HCT116 (cell line): ENCODE results near the gene LRFN4. TPM values are rescaled to one million over a fixed set of nuclear protein-coding genes. Genes with fewer than 3 reads are reported as not detected.
A peak's percentile ranks its signal among the peaks of the same experiment; 100 is the strongest.

Experiments
- ATAC-seq: fragments of 200-7000 bp; cut with Tn5 transposase; 2 replicates; pipeline ENCODE4 v1.9.1; 2020; ENCODE audit warnings: mild to moderate bottlenecking, moderate library complexity
- BruUV-seq: library from RNA; stranded (reverse); fragments of 400-500 nt; replicated peaks from 2 replicates; lab custom pipeline; 2021; lab: Mats Ljungman, UMichigan
- CTCF ChIA-PET: fragments of 300-600 bp; sonication (Branson Sonifier 250); formaldehyde crosslinking; loops from one replicate; lab custom pipeline; 2021; ENCODE audit warnings: antibody characterized with exemption; lab: Charles Lee
- POLR2A ChIA-PET: fragments of 300-600, 350-600 bp; sonication (Branson Sonifier 250); formaldehyde crosslinking; loops from one replicate; lab custom pipeline; 2021; ENCODE audit warnings: antibody characterized with exemption; lab: Charles Lee
- RAD21 ChIA-PET, 2 experiments: fragments of 300-600 bp; sonication (Branson Sonifier 250); formaldehyde crosslinking; loops; one replicate each; lab custom pipeline; 2023; ENCODE audit warnings: low total read pairs in 2 of 2; ENCODE audit not compliant: uncharacterized antibody in 2 of 2, unreplicated experiment in 2 of 2, low non-redundant PET in 1 of 2; lab: Charles Lee
- DNase-seq: peaks from one replicate; pipeline ENCODE4 v3.0.0-alpha.2; 2010; ENCODE audit warnings: low read depth, low spot score
- H2AFZ ChIP-seq: fragments of 200-600 bp; shearing (Covaris generic), sonication (generic); 2 replicates; pipeline ENCODE4 v1.6.1; 2017; ENCODE audit warnings: low read depth, mixed run types, mixed read lengths, antibody characterized with exemption, low read length; ENCODE audit not compliant: poor library complexity, severe bottlenecking
- H3K27ac ChIP-seq: 2 replicates; pipeline ENCODE4 v1.5.1; 2012; ENCODE audit warnings: low read depth, low read length
- H3K27me3 ChIP-seq: fragments of 200-600 bp; sonication (generic); 2 replicates; pipeline ENCODE4 v1.6.1; 2016; ENCODE audit warnings: mixed run types, low read length, mixed read lengths; ENCODE audit not compliant: insufficient read depth
- H3K36me3 ChIP-seq, 2 experiments: fragments of 200-500 bp in 1 of 2; fragments of 200-600 bp in 1 of 2; sonication (Bioruptor generic) in 1 of 2; sonication (generic) in 1 of 2; 2 replicates each; pipeline versions ENCODE4 v1.5.1 to v1.6.1; 2014 to 2016; ENCODE audit warnings: low read length in 2 of 2, inconsistent platforms in 1 of 2, mixed read lengths in 1 of 2, mixed run types in 1 of 2; ENCODE audit not compliant: insufficient read depth in 2 of 2, control insufficient read depth in 1 of 2
- H3K4me1 ChIP-seq, 2 experiments: fragments of 200-600 bp in 1 of 2; sonication (generic) in 1 of 2; 2 replicates each; pipeline versions ENCODE4 v1.5.1 to v1.6.1; 2012 to 2017; ENCODE audit warnings: low read length in 2 of 2, inconsistent platforms in 1 of 2, mild to moderate bottlenecking in 1 of 2, mixed read lengths in 1 of 2, mixed run types in 1 of 2, moderate library complexity in 1 of 2; ENCODE audit not compliant: insufficient read depth in 2 of 2, control insufficient read depth in 1 of 2
- H3K4me2 ChIP-seq: fragments of 200-600 bp; sonication (generic); 2 replicates; pipeline ENCODE4 v1.6.1; 2017; ENCODE audit warnings: mixed run types, low read length, mixed read lengths
- H3K4me3 ChIP-seq, 2 experiments: fragments of 200-600 bp in 1 of 2; sonication (generic) in 1 of 2; replicated peaks in 1 of 2; 2 replicates each; pipeline ENCODE4 v1.5.1; 2011 to 2016; ENCODE audit warnings: low read length in 2 of 2, control low read depth in 1 of 2, low read depth in 1 of 2, mild to moderate bottlenecking in 1 of 2, mixed read lengths in 1 of 2, mixed run types in 1 of 2
- H3K79me2 ChIP-seq: fragments of 200-600 bp; sonication (generic); 2 replicates; pipeline ENCODE4 v1.6.1; 2017; ENCODE audit warnings: mild to moderate bottlenecking, mixed run types, low read length, moderate library complexity, mixed read lengths; ENCODE audit not compliant: insufficient read depth
- H3K9ac ChIP-seq: fragments of 200-600 bp; sonication (generic); 2 replicates; pipeline ENCODE4 v1.6.1; 2016; ENCODE audit warnings: low read length, mixed read lengths
- H3K9me2 ChIP-seq: fragments of 200-600 bp; sonication (generic), shearing (Covaris generic); 2 replicates; pipeline ENCODE4 v1.6.1; 2017; ENCODE audit warnings: mixed run types, mild to moderate bottlenecking, moderate library complexity; ENCODE audit not compliant: insufficient read depth
- H3K9me3 ChIP-seq, 2 experiments: fragments of 200-500 bp in 1 of 2; fragments of 200-600 bp in 1 of 2; sonication (Bioruptor generic) in 1 of 2; sonication (generic) in 1 of 2; 2 replicates each; pipeline ENCODE4 v1.6.1; 2014 to 2017; ENCODE audit warnings: low read length in 2 of 2, mixed read lengths in 2 of 2, inconsistent platforms in 1 of 2, low read depth in 1 of 2, mild to moderate bottlenecking in 1 of 2, mixed run types in 1 of 2, moderate library complexity in 1 of 2; ENCODE audit not compliant: control insufficient read depth in 1 of 2, insufficient read depth in 1 of 2
- H4K20me1 ChIP-seq: fragments of 200-600 bp; sonication (generic), shearing (Covaris generic); 2 replicates; pipeline ENCODE4 v1.6.1; 2017; ENCODE audit warnings: mixed run types, mild to moderate bottlenecking, moderate library complexity; ENCODE audit not compliant: insufficient read depth
- EZH2 ChIP-seq: fragments of 200-600 bp; sonication (generic); IDR thresholded peaks from 2 replicates; pipeline ENCODE4 v1.6.1; 2017; ENCODE audit warnings: antibody characterized with exemption, mixed run types
- YY1 ChIP-seq: IDR thresholded peaks from 2 replicates; pipeline ENCODE4 v1.6.1; 2011; ENCODE audit warnings: low read length, low read depth, moderate library complexity, mild to moderate bottlenecking; ENCODE audit not compliant: insufficient replicate concordance; ENCODE audit errors: extremely low read depth
- intact Hi-C: fragments of 100-400 bp; cut with micrococcal nuclease; formaldehyde crosslinking; loops from 2 replicates; pipeline ENCODE4 v1.10.0; 2022
- total RNA-seq: library from RNA; stranded (reverse); gene quantifications from one replicate; pipeline ENCODE4 v1.2.1, GENCODE V29; 2021; ENCODE audit not compliant: unreplicated experiment
- TF ChIP-seq, protein P1 (sequence below), 3 experiments: fragments of 200-600 bp in 1 of 3; sonication (generic) in 1 of 3; IDR thresholded peaks in 2 of 3; conservative IDR thresholded peaks in 1 of 3; 2 replicates each; pipeline ENCODE4 v1.5.1; 2012 to 2017; ENCODE audit warnings: low read depth in 2 of 3, low read length in 2 of 3, antibody characterized with exemption in 1 of 3, borderline replicate concordance in 1 of 3, control low read depth in 1 of 3, mild to moderate bottlenecking in 1 of 3, mixed read lengths in 1 of 3, mixed run types in 1 of 3, moderate library complexity in 1 of 3; ENCODE audit not compliant: insufficient read depth in 1 of 3

The LRFN4 gene
- total RNA-seq, 1 experiment from 2014 or later, result 55.4 TPM

DNA sequence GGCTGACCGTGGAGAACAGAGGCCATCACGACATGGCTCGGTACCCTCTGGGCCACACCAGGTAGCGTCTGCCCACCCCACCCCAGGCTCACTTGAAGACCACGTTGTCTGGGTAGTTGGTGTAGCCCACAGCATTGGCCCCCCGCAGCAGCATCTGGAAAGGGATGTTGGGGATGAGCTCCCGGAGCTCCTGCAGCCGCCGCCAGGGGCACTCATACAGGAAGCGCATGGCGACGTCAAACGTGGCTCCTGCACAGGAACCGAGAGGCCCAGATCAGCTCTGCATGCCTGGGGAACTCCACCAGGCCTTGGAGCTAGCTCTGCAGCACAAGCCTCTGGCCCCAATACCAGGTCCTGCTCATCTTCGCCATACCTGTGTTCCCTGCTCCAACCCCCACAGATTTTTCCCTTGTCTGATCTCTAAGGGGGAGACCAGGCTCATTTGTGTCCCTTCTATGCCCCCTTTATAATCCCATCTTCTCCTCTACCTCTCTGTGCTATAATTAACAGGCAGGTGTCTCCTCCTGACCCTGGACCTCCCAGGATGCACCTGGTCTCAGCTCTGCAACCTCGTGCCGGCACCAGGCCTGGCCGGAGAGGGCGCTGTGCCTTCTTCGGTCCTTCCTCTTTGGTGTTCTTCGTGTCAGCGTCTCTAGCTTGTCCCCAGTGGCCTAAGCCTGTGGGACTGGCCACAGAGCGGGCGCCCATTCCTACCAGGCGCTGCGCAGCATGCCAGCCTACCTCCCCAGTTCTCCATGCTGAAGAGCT, 5.0 kb upstream of the LRFN4 start:
- Histone ChIP-seq H4K20me1 (no peaks in the 10 kb centered on the region), H3K4me3 (no peak overlapping the region), H3K9ac (no peak overlapping the region), H3K9me2 (no peaks in the 10 kb centered on the region), H3K4me1 (peaks cover 8 to 20% of the 10 kb centered on the region in 2 experiments; a peak in 3 of 4 replicates), H3K9me3 (no peaks in the 10 kb centered on the region), H3K4me2 (no peak overlapping the region), H3K27me3 (no peaks in the 10 kb centered on the region), H3K79me2 (peaks cover under 1% of the 10 kb centered on the region; the same call in 1 of the 2 replicates), H3K27ac (no peak overlapping the region), H3K36me3 (peaks cover 0 to 5% of the 10 kb centered on the region in 2 experiments; a peak in 3 of 4 replicates), H2AFZ (no peak overlapping the region)
- no TSS peak for BruUV-seq
- ChIA-PET CTCF (interaction anchor here (0.6 to 1.6 kb wide), 7 partner anchors 8 to 174 kb away, joined by 3 to 6 read pairs (median 3); partner anchors contain the start of genes RBM4B and RCE1), POLR2A (no interaction called here), RAD21 (no interaction called here)
- DNase-seq (no peak), ATAC-seq (peak; percentile 8; the same call in 1 of the 2 replicates)
- intact Hi-C loops, result no loop called here
- TF ChIP-seq YY1, result no peak
- TF ChIP-seq, protein P1, sequence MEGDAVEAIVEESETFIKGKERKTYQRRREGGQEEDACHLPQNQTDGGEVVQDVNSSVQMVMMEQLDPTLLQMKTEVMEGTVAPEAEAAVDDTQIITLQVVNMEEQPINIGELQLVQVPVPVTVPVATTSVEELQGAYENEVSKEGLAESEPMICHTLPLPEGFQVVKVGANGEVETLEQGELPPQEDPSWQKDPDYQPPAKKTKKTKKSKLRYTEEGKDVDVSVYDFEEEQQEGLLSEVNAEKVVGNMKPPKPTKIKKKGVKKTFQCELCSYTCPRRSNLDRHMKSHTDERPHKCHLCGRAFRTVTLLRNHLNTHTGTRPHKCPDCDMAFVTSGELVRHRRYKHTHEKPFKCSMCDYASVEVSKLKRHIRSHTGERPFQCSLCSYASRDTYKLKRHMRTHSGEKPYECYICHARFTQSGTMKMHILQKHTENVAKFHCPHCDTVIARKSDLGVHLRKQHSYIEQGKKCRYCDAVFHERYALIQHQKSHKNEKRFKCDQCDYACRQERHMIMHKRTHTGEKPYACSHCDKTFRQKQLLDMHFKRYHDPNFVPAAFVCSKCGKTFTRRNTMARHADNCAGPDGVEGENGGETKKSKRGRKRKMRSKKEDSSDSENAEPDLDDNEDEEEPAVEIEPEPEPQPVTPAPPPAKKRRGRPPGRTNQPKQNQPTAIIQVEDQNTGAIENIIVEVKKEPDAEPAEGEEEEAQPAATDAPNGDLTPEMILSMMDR (IDR thresholded peaks at IDR 0.05 in 2 of 3, conservative IDR thresholded peaks at IDR 0.05 in 1 of 3; ENCODE audit: borderline replicate concordance in 1 of 3, insufficient read depth in 1 of 3, low read depth in 2 of 3, low read length in 2 of 3), result peak in 2 of 3 experiments; percentile 56 to 69; a peak in 5 of 6 replicates
- no peak for TF ChIP-seq EZH2
